OCI-LY1 (cell line): Measurements from ENCODE around the gene DNMT3A.

ENCODE experiments used
- H2AFZ ChIP-seq: fragments of 200-600 bp; sonication (generic), shearing (Covaris generic); 2 replicates; pipeline ENCODE4 v1.6.0; 2014; ENCODE audit warnings: antibody characterized with exemption, mild to moderate bottlenecking, low read length
- H3F3A ChIP-seq: fragments of 200-600 bp; sonication (generic), shearing (Covaris generic); 2 replicates; pipeline ENCODE4 v1.6.0; 2014; ENCODE audit warnings: mild to moderate bottlenecking, antibody characterized with exemption, low read length, moderate library complexity; ENCODE audit not compliant: insufficient read depth
- H3K27ac ChIP-seq: fragments of 200-600 bp; sonication (generic); 2 replicates; pipeline ENCODE4 v1.5.1; 2014; ENCODE audit warnings: low read length, mixed run types, mild to moderate bottlenecking, low read depth; ENCODE audit not compliant: poor library complexity, severe bottlenecking
- H3K27me3 ChIP-seq: fragments of 200-600 bp; sonication (generic); 2 replicates; pipeline ENCODE4 v1.6.0; 2014; ENCODE audit warnings: antibody characterized with exemption, mild to moderate bottlenecking, low read length, moderate library complexity; ENCODE audit not compliant: insufficient read depth
- H3K36me3 ChIP-seq: fragments of 200-600 bp; sonication (generic); 2 replicates; pipeline ENCODE4 v1.6.1; 2014; ENCODE audit warnings: mild to moderate bottlenecking, antibody characterized with exemption, low read length, moderate library complexity, mixed read lengths; ENCODE audit not compliant: insufficient read depth
- H3K4me1 ChIP-seq: fragments of 200-600 bp; sonication (generic); 2 replicates; pipeline ENCODE4 v1.5.1; 2014; ENCODE audit warnings: mild to moderate bottlenecking, low read length, moderate library complexity; ENCODE audit not compliant: insufficient read depth, severe bottlenecking
- H3K4me2 ChIP-seq: fragments of 200-600 bp; sonication (generic), shearing (Covaris generic); 2 replicates; pipeline ENCODE4 v1.6.1; 2014; ENCODE audit warnings: low read length
- H3K4me3 ChIP-seq: fragments of 200-600 bp; sonication (generic); 2 replicates; pipeline ENCODE4 v1.5.1; 2014; ENCODE audit warnings: low read length, low read depth, mild to moderate bottlenecking, mixed read lengths; ENCODE audit not compliant: poor library complexity, severe bottlenecking
- H3K79me2 ChIP-seq: fragments of 200-600 bp; shearing (Covaris generic); 2 replicates; pipeline ENCODE4 v1.6.1; 2016; ENCODE audit warnings: mixed run types, low read length, mixed read lengths; ENCODE audit not compliant: insufficient read depth
- H3K9ac ChIP-seq: fragments of 200-600 bp; sonication (generic), shearing (Covaris generic); 2 replicates; pipeline ENCODE4 v1.6.1; 2014; ENCODE audit warnings: mild to moderate bottlenecking, low read length, mixed read lengths
- H3K9me2 ChIP-seq: fragments of 200-600 bp; sonication (generic), shearing (Covaris generic); 2 replicates; pipeline ENCODE4 v1.6.1; 2014; ENCODE audit warnings: low read depth, mild to moderate bottlenecking, low read length, mixed read lengths
- H3K9me3 ChIP-seq: fragments of 200-600 bp; shearing (Covaris generic); 2 replicates; pipeline ENCODE4 v1.6.1; 2014; ENCODE audit warnings: low read length, mixed read lengths
- H4K20me1 ChIP-seq: fragments of 200-600 bp; sonication (generic), shearing (Covaris generic); 2 replicates; pipeline ENCODE4 v1.6.0; 2016; ENCODE audit warnings: mild to moderate bottlenecking, low read length; ENCODE audit not compliant: insufficient read depth
- EZH2 ChIP-seq: fragments of 200-600 bp; sonication (generic), shearing (Covaris generic); IDR thresholded peaks from 2 replicates; pipeline ENCODE4 v1.8.0; 2017; ENCODE audit warnings: borderline replicate concordance, mixed run types, mild to moderate bottlenecking, antibody characterized with exemption, low read length, moderate library complexity, mixed read lengths
- TF ChIP-seq, protein P1 (sequence below): fragments of 200-600 bp; sonication (generic), shearing (Covaris generic); IDR thresholded peaks from 2 replicates; pipeline ENCODE4 v1.5.1; 2017; ENCODE audit warnings: mild to moderate bottlenecking, antibody characterized with exemption, low read length, moderate library complexity, mixed read lengths

Gene DNMT3A

DNA sequence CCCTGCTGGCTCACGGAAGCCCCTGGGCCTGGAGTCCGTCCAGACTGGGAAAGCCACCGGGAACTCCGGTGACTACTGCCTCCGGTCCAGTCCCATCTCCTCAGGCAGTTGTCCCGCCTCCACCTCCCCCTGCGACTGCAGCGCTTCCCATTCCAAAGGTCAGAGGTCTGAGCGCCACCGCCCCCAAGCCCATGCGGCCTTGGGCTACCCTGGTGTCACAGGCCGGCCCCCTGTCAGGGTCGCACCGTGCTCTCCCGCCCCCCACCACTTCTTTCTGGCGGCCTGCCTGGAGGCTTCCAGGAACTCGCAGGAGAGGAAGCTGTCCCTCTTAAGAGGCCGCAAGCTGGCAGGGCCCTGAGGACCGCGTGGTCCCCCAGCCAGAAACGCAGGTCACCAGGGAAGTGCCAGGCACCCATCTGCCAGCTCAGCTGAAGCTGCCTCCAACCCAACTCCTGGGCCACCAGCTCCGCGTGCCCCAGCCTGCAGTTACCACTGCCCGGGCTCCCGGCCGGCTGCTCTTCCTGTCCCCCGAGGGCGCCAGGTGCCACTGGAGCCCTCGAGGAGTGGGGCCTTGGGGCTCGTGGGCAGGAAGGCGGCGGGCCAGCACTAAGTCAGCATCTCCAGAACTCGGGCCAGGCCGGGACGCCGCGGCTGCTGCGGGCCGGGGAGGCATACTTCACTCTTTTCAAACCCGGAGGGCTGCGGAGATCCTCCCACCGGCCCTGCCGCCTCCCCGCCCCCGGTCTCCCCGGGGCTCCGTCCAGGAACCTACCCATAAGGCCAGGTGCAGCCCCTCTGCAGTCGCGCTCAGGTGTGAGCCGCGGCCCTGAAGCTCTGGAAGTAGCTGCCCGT, 90.1 kb downstream of the DNMT3A start:
- Histone ChIP-seq H3K9me2 (no peaks in the 10 kb centered on the region), H3K4me2 (peak overlapping the region; percentile 27; the same call in 1 of the 2 replicates), H3K27me3 (no peaks in the 10 kb centered on the region; the same call in 1 of the 2 replicates), H3K9ac (no peak overlapping the region), H3K36me3 (no peaks in the 10 kb centered on the region), H3K27ac (no peak overlapping the region), H3K4me3 (peak overlapping the region; percentile 9), H3K4me1 (no peaks in the 10 kb centered on the region), H2AFZ (no peak overlapping the region), H3K79me2 (no peaks in the 10 kb centered on the region), H4K20me1 (no peaks in the 10 kb centered on the region), H3K9me3 (no peaks in the 10 kb centered on the region), H3F3A (no peaks in the 10 kb centered on the region)
- no peak for TF ChIP-seq EZH2
- TF ChIP-seq, protein P1, sequence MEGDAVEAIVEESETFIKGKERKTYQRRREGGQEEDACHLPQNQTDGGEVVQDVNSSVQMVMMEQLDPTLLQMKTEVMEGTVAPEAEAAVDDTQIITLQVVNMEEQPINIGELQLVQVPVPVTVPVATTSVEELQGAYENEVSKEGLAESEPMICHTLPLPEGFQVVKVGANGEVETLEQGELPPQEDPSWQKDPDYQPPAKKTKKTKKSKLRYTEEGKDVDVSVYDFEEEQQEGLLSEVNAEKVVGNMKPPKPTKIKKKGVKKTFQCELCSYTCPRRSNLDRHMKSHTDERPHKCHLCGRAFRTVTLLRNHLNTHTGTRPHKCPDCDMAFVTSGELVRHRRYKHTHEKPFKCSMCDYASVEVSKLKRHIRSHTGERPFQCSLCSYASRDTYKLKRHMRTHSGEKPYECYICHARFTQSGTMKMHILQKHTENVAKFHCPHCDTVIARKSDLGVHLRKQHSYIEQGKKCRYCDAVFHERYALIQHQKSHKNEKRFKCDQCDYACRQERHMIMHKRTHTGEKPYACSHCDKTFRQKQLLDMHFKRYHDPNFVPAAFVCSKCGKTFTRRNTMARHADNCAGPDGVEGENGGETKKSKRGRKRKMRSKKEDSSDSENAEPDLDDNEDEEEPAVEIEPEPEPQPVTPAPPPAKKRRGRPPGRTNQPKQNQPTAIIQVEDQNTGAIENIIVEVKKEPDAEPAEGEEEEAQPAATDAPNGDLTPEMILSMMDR = no peak

DNA sequence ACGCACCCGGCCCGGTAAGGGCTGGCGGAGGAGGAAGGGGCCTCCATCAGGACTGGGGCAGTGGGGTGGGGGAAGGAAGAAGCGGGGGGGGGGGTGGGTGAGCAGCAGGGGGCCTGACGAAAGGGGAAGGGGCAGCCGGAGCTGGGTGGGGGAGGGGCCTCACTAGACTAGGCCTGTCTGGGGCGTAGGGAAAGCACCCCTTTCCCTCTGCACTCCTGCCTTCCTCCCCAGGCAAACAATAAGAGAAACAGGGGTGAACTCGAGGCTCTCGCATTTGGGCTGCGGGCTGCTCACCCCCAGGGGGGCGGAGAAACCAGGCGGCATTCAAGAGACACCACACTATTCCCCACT, 90.7 kb downstream of the DNMT3A start:
- Histone ChIP-seq H4K20me1 (no peaks in the 10 kb centered on the region), H3F3A (no peaks in the 10 kb centered on the region), H3K27ac (no peak overlapping the region), H3K9me3 (no peaks in the 10 kb centered on the region), H3K4me1 (no peaks in the 10 kb centered on the region), H3K36me3 (no peaks in the 10 kb centered on the region), H3K9ac (no peak overlapping the region), H2AFZ (no peak overlapping the region), H3K79me2 (no peaks in the 10 kb centered on the region), H3K4me3 (no peak overlapping the region), H3K4me2 (no peak overlapping the region), H3K9me2 (no peaks in the 10 kb centered on the region), H3K27me3 (no peaks in the 10 kb centered on the region; the same call in 1 of the 2 replicates)
- TF ChIP-seq, protein P1 = no peak
- no peak for TF ChIP-seq EZH2

DNA sequence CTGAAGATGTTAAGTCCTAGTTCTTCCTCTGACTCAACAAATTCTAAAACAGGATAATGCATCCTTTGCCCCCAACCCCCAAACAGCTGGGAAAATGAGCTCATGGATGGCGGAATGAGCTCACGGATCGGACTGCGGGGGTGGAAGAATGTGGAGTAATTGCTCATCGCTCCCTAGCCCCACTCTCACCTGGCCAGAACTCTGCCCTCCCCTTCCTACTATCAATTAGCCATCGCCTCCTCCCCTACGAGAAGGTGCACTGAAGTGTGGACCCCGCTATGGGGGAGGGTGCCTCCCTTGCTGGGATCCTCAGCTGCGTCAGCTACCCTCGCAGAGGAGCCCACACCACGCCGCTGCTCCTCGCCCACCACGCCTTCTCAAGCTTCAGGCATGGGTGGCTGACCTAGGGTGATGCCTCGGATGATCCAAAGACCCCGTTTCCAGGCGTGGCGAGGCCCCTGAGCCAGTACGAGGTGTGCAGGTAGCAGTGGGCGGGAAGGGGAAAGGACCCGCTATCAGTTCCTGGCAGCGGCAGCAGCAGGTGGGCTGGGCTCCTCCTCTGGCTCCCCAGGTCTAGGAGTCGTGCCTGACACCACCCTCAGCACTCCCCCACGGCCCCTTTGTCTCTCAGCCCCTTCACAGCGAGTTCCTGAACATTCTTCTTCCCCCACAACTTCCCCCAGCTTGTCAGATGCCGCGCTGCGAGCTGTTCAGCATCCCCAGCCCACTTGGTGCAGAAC, 91.2 kb downstream of the DNMT3A start:
- Histone ChIP-seq H3K4me2 (no peak overlapping the region), H3K9me2 (no peaks in the 10 kb centered on the region), H3K9ac (no peak overlapping the region), H3K79me2 (no peaks in the 10 kb centered on the region), H2AFZ (no peak overlapping the region), H3F3A (no peaks in the 10 kb centered on the region), H3K27me3 (no peaks in the 10 kb centered on the region; the same call in 1 of the 2 replicates), H3K4me1 (no peaks in the 10 kb centered on the region), H4K20me1 (no peaks in the 10 kb centered on the region), H3K27ac (no peak overlapping the region), H3K9me3 (no peaks in the 10 kb centered on the region), H3K4me3 (no peak overlapping the region), H3K36me3 (no peaks in the 10 kb centered on the region)
- no peak for TF ChIP-seq EZH2
- TF ChIP-seq, protein P1 = no peak
